AG09319 (cell line): Measurements from ENCODE around the gene ENTR1.

Experiments
- DNase-seq: peaks from one replicate; pipeline ENCODE4 v3.0.0-alpha.2; 2010; ENCODE audit warnings: low read depth; ENCODE audit errors: extremely low read depth
- TF ChIP-seq, protein P1 (sequence below): IDR thresholded peaks from 2 replicates; pipeline ENCODE4 v1.5.1; 2011; ENCODE audit warnings: low read depth, mild to moderate bottlenecking, inconsistent platforms, low read length, moderate library complexity

ENTR1 gene

DNA sequence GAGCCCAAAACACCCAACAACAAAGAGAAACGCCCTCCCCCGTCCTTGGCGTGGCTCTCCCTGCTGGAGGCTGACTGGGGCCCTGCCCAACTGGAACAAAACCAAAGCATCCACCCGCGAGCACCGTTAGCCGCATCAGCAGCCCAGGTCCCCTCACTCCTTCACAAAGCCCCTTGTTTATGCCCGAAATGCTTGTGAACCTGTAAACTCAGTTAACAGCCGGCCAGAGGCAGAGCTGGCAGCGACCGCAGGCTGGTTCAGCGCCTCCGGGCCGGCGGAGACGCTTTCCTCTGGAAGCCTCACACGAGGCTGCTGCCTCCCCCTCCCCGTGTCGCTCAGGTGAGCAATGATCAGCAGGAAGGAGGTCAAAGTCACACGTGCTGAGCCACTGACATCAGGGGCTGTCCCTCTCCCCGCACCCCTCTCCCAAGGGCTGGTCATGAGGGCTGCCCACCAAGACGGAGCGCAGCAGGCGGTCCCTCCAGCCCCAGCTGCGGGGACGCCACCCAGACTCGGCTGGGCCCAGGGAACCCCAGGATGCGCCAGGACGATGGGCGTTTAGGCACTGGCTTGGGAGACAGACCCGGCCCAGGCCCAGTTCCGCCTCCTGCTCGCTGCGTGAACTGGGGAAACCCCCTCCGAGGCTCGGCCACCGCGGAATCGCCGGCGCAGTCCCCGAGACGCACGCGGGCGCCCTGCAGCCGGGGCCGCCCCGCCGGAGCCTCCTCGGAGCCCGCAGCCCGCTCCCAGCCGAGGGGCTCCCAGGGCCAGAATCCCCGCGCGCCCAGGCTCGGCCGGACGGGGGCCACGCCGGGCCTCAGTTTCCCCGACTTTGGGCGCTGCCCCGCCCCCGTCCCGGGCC, 11.0 kb downstream of the ENTR1 start:
- TF ChIP-seq, protein P1, sequence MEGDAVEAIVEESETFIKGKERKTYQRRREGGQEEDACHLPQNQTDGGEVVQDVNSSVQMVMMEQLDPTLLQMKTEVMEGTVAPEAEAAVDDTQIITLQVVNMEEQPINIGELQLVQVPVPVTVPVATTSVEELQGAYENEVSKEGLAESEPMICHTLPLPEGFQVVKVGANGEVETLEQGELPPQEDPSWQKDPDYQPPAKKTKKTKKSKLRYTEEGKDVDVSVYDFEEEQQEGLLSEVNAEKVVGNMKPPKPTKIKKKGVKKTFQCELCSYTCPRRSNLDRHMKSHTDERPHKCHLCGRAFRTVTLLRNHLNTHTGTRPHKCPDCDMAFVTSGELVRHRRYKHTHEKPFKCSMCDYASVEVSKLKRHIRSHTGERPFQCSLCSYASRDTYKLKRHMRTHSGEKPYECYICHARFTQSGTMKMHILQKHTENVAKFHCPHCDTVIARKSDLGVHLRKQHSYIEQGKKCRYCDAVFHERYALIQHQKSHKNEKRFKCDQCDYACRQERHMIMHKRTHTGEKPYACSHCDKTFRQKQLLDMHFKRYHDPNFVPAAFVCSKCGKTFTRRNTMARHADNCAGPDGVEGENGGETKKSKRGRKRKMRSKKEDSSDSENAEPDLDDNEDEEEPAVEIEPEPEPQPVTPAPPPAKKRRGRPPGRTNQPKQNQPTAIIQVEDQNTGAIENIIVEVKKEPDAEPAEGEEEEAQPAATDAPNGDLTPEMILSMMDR, result no peak
- DNase-seq, result no peak

DNA sequence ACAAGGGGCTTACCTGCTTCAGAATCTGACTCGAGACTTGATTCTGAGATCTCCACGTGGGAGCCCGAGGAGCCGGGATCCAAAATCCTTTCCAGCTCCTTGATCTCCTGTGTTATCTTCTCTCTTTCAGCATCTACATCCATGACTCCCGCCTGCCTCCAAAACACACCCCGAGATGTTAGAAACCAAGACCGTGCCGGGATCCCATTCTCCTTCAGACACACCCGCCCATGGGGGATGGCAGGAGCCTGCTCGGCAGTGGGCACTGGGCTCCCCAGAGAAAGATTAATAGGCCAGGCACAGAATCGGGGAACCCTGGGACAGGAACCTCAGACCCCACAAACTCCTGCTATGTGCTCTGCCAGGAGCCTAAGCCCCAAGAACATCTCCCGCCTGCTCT, 12.1 kb downstream of the ENTR1 start:
- TF ChIP-seq, protein P1, result no peak
- no peak for DNase-seq

DNA sequence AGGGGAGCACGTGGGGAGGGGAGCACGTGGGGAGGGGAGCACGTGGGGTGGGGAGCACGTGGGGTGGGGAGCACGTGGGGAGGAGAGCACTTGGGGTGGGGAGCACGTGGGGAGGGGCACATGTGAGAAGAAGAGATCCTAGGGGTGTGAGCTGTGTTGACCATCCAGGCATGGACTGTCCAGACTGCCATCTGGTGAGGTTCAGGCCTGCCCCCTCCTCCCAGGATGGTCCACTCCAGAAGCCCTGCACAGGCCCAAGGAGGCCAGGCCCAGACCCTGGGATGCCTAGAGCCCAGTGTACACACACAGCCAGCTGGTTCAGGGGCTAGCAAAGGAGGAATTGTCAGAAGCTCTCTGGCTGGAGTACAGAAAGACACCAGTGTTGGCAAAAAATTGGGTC, 12.8 kb downstream of the ENTR1 start:
- no peak for DNase-seq
- TF ChIP-seq, protein P1, result no peak

DNA sequence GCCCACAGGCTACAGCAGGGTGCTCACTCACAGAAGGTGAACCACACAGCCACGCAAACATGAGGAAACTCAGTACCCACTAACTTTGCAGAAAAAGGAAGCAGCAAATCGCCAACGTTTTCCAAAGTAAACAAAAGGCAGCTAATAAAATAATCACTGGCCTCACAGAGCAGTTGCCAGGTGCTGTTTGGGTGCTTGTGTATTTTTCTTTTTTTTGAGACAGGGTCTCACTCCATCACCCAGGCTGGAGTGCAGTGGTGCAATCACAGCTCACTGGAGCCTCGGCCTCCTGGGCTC, 14.2 kb downstream of the ENTR1 start:
- no peak for DNase-seq
- TF ChIP-seq, protein P1, result no peak

DNA sequence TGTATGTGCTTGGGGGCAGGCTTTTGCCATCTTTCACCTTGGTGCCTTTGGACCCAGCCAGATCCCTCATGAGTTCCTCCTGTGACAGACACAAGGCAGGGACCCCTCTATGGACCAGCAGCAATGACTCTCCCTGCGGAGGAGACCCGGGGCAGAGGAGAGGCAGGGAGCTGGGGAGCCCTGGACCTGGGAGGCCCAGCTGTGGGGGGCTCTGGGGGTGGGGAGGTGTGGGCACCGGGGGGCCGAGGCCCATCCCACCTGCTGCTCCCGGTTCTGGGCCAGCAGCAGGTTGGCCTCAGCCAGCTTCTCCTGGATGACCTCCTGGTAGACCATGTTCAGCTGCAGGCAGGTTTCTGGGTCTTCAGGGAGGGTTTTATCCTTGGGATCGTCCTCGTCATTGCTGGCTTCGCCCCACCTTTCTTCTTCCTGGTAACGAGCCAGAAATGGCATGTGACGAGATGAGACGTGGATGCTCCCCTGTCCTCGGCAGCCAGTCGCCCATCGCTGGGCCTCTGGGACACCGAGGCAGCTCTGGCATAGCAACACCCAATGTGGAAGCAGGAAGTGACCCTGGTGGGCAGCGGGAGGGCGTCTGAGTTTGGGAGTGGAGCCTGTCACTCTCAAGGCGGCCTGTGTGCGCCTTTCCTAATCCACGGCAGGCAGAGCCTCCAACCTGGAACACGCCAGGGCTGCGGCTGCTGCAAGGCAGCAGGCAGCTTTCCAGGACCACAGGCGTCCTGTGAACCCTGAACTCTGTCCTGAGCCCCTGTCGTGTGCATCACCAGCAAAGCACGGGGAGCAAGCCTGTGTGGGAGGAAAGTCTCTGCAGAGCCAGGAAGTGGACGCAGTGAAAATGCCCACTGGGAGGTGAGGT, 14.8 kb downstream of the ENTR1 start:
- no peak for DNase-seq
- TF ChIP-seq, protein P1, result no peak

DNA sequence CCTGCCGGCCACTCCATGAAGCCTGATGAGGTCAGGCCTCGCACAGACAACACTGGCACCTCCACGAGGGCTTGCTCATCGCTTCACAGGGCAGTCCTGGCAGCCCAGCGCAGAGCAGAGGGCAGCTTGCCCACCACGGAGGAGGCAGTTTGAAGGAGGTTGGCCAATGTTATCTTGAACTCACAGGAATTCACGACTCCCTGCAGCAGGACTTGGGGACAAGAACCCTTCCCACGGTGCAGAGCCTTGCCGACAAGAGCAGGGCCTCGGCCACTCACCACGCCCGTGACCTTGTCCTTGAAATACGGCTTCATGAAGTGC, 15.4 kb downstream of the ENTR1 start:
- no peak for DNase-seq
- TF ChIP-seq, protein P1, result no peak
